ENCODE results near the gene ATP8A2.

ATP8A2 gene

DNA sequence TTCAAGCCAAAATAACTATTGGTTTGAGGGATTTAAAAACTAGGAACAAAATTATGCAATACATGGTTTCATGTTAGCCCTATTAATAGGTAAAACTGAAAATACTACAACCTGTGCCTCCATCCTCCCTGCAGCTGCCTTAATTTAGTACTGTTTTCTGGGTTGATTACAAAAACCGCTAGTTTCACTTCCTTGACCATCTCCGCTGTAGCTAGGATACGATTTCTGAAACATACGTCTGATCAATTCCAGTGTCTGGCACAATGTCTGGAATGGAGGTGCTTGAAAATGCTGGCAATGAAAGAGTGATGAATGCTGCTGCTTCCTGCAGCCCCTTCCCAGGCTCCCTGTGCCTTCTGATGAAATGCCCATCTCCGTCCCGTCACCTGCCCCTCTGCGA, 406.6 kb downstream of the ATP8A2 start:
- Histone ChIP-seq H3K4me2 (ENCODE audit: low read depth, low read length) (peak overlapping the region; percentile 73), H3K4me3 (ENCODE audit: low read length) (no peak overlapping the region), H3K4me1 (ENCODE audit: low read length) (peaks cover 14% of the 10 kb centered on the region), H3K9me3 (replicated peaks; ENCODE audit: insufficient read depth, low read length) (no peaks in the 10 kb centered on the region), H3K27ac (ENCODE audit: low read length) (peak overlapping the region; percentile 25; the same call in 1 of the 2 replicates), H3K9me2 (replicated peaks; ENCODE audit: insufficient read depth, low read length) (no peaks in the 10 kb centered on the region), H4K20me1 (ENCODE audit: insufficient read depth, low read length) (no peaks in the 10 kb centered on the region), H3F3A (ENCODE audit: insufficient read depth, low read length) (no peaks in the 10 kb centered on the region), H2AFZ (ENCODE audit: low read length) (no peak overlapping the region; the same call in 1 of the 2 replicates), H3K79me2 (ENCODE audit: low read length) (no peaks in the 10 kb centered on the region), H3K27me3 (replicated peaks; ENCODE audit: insufficient read depth, low read length) (no peaks in the 10 kb centered on the region), H3K36me3 (replicated peaks; ENCODE audit: insufficient read depth, low read length) (no peaks in the 10 kb centered on the region), H3K9ac (ENCODE audit: low read length) (no peak overlapping the region)
- no peak for TF ChIP-seq EZH2phosphoT487 (IDR thresholded peaks at IDR 0.05; ENCODE audit: low read length)
- TF ChIP-seq EZH2 (optimal IDR thresholded peaks at IDR 0.05; ENCODE audit: low read depth, low read length): no peak
- TF ChIP-seq, protein P1, sequence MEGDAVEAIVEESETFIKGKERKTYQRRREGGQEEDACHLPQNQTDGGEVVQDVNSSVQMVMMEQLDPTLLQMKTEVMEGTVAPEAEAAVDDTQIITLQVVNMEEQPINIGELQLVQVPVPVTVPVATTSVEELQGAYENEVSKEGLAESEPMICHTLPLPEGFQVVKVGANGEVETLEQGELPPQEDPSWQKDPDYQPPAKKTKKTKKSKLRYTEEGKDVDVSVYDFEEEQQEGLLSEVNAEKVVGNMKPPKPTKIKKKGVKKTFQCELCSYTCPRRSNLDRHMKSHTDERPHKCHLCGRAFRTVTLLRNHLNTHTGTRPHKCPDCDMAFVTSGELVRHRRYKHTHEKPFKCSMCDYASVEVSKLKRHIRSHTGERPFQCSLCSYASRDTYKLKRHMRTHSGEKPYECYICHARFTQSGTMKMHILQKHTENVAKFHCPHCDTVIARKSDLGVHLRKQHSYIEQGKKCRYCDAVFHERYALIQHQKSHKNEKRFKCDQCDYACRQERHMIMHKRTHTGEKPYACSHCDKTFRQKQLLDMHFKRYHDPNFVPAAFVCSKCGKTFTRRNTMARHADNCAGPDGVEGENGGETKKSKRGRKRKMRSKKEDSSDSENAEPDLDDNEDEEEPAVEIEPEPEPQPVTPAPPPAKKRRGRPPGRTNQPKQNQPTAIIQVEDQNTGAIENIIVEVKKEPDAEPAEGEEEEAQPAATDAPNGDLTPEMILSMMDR (IDR thresholded peaks at IDR 0.05; ENCODE audit: low read length): no peak
- peak; percentile 51 for DNase-seq

DNA sequence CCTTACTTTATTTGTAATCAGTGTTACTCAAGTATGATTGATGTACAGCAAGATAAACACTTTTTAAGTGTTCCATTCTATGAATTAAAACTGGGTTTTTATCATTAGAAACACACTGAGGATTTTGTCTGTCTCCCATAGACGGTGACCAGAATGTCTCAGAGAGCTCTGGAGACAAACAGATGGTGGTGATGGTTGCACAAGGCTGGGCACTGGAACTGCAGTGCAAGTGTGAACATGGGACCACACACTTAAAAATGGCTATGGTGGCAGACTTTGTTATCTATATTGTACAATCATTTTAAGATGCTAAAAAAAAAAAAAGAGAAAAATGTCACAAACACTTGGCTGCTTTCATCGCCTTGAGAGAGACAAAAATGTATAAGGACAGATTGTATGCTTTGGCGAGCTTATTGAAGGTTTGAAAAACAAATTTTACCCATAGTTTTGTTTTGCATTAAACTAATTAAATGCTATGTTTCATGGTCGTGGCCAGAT, 407.1 kb downstream of the ATP8A2 start:
- no peaks in the 10 kb centered on the region for H3K27me3 ChIP-seq (replicated peaks; ENCODE audit: insufficient read depth, low read length)
- H4K20me1 ChIP-seq (ENCODE audit: insufficient read depth, low read length): no peaks in the 10 kb centered on the region
- no peaks in the 10 kb centered on the region for H3F3A ChIP-seq (ENCODE audit: insufficient read depth, low read length)
- no peaks in the 10 kb centered on the region for H3K36me3 ChIP-seq (replicated peaks; ENCODE audit: insufficient read depth, low read length)
- no peak overlapping the region; the same call in 1 of the 2 replicates for H2AFZ ChIP-seq (ENCODE audit: low read length)
- H3K9me3 ChIP-seq (replicated peaks; ENCODE audit: insufficient read depth, low read length): no peaks in the 10 kb centered on the region
- peak overlapping the region; percentile 25; the same call in 1 of the 2 replicates for H3K27ac ChIP-seq (ENCODE audit: low read length)
- H3K4me3 ChIP-seq (ENCODE audit: low read length): no peak overlapping the region
- DNase-seq: no peak
- H3K4me1 ChIP-seq (ENCODE audit: low read length): peaks cover 14% of the 10 kb centered on the region
- H3K79me2 ChIP-seq (ENCODE audit: low read length): no peaks in the 10 kb centered on the region
- no peak for TF ChIP-seq EZH2 (optimal IDR thresholded peaks at IDR 0.05; ENCODE audit: low read depth, low read length)
- TF ChIP-seq, protein P1 (IDR thresholded peaks at IDR 0.05; ENCODE audit: low read length): no peak
- no peak for TF ChIP-seq EZH2phosphoT487 (IDR thresholded peaks at IDR 0.05; ENCODE audit: low read length)
- peak overlapping the region; percentile 73; the same call in 1 of the 2 replicates for H3K4me2 ChIP-seq (ENCODE audit: low read depth, low read length)
- no peaks in the 10 kb centered on the region for H3K9me2 ChIP-seq (replicated peaks; ENCODE audit: insufficient read depth, low read length)
- no peak overlapping the region for H3K9ac ChIP-seq (ENCODE audit: low read length)

DNA sequence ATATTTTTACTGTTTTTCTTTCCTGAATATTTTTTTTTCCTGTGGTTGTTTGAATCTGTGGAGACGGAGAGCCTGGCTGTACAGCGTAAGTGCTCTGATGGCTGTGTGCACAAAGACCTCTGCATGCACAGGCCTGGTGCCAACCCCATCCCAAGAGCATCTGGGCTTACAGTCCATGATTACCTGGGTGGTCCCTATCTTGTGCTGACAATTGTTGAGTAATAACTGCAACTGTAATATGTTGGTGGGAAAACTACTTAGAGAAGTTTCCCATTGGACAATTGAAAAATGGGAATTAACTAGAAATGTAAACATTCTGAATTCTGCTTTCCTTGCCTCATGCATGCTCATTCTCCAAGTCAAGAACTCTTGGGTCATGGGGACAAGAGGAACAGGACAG, 411.3 kb downstream of the ATP8A2 start:
- no peaks in the 10 kb centered on the region for H3K79me2 ChIP-seq (ENCODE audit: low read length)
- no peak overlapping the region for H3K4me3 ChIP-seq (ENCODE audit: low read length)
- H3K27me3 ChIP-seq (replicated peaks; ENCODE audit: insufficient read depth, low read length): no peaks in the 10 kb centered on the region
- no peak for DNase-seq
- no peak overlapping the region for H3K4me2 ChIP-seq (ENCODE audit: low read depth, low read length)
- no peaks in the 10 kb centered on the region for H3K9me3 ChIP-seq (replicated peaks; ENCODE audit: insufficient read depth, low read length)
- H3K27ac ChIP-seq (ENCODE audit: low read length): no peak overlapping the region
- peaks cover 8% of the 10 kb centered on the region for H3K4me1 ChIP-seq (ENCODE audit: low read length)
- H3K9me2 ChIP-seq (replicated peaks; ENCODE audit: insufficient read depth, low read length): no peaks in the 10 kb centered on the region
- H4K20me1 ChIP-seq (ENCODE audit: insufficient read depth, low read length): no peaks in the 10 kb centered on the region
- no peak for TF ChIP-seq EZH2 (optimal IDR thresholded peaks at IDR 0.05; ENCODE audit: low read depth, low read length)
- TF ChIP-seq EZH2phosphoT487 (IDR thresholded peaks at IDR 0.05; ENCODE audit: low read length): no peak
- TF ChIP-seq, protein P1 (IDR thresholded peaks at IDR 0.05; ENCODE audit: low read length): no peak
- H2AFZ ChIP-seq (ENCODE audit: low read length): no peak overlapping the region
- H3K36me3 ChIP-seq (replicated peaks; ENCODE audit: insufficient read depth, low read length): no peaks in the 10 kb centered on the region
- H3F3A ChIP-seq (ENCODE audit: insufficient read depth, low read length): no peaks in the 10 kb centered on the region
- no peak overlapping the region for H3K9ac ChIP-seq (ENCODE audit: low read length)

All from MM.1S (cell line).